ENCODE data around the gene CACNA2D3. TPM values are rescaled to one million over a fixed set of nuclear protein-coding genes. Genes with fewer than 3 reads are reported as not detected.

The CACNA2D3 gene
- polyA plus RNA-seq, 3 donors, result 1.2 to 1.9 (median 1.7) TPM

DNA sequence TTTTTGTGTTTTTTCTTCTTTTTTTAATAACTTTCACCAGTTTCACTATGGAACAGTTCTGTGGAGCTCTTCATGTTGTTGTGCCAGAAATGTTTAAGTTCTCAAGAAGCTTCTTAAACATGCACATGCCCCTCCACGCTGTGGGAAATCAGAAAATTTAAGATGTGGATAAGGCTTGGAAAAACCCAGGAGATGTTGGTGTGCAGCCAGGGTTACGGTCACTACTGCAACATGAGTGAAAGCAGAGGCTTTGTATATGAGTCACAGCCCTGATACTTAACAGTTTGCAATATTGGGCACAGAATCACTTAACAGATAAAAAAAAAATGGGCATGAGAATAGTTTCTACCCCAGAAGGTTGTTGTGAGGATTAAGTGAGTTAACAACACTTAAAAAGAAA, 405.6 kb downstream of the CACNA2D3 start:
- DNase-seq (ENCODE audit: extremely low read depth in 1 of 11, low read depth in 9 of 11, low spot score in 4 of 11), result no peak

DNA sequence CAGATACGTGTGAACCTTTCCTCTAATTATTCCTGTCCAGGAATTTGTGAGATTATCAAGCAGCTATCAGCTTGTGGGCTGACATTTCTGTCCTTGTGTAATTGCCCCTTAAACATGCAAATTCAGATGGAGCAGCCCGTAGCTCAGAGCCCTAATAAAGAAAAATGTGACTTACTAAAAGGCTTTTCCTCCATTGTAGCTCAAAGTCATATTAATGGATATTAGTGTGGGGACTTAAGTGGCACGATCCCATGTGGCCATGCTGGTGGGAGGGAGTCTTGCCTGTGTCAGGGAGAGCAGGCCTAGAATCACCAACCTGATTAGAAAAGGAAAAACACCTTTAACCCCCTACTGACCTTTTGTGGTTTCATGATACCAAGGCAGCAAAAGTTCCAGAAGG, 406.3 kb downstream of the CACNA2D3 start:
- no peak for DNase-seq (ENCODE audit: extremely low read depth in 1 of 11, low read depth in 9 of 11, low spot score in 4 of 11)

DNA sequence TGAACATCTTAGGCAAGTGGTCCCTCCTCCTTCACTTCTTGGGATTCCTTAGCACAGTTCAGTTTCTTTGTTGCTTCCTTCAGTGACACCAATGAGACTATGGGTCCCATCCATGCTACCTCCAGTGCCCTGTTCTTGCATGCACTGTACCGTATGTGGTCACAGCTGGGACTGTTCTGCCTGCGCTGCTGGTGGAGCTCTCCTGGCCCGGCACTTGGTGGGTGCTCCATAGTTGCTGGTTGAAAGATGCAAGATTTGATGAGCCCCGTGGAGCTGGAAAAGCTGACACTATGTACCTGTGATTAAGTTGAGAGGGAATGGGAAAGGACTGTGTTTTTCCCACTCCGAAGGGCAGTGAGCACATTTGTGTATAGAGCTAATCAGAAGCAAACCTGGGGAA, 407.7 kb downstream of the CACNA2D3 start:
- DNase-seq (ENCODE audit: extremely low read depth in 1 of 11, low read depth in 9 of 11, low spot score in 4 of 11), result no peak

DNA sequence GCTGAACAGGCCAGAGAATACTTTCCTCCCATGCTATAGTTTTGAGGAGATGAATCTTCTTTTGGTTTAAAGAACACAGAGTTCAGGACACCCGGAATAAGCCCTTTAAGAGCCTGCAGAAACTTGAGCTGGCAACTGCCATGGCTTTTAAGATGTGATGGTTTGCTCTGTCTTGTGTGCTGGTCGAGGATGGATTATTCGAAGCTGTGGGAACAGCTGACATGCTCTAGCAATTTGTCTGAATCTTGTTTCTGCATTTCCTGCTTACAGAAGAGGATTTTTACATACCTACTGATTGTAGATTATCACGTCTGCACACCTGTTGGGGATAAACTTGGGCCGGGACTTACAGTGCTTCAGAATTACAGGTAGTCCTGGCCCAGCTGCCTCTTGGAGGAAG, 408.6 kb downstream of the CACNA2D3 start:
- DNase-seq (ENCODE audit: extremely low read depth in 1 of 11, low read depth in 9 of 11, low spot score in 4 of 11), result no peak

DNA sequence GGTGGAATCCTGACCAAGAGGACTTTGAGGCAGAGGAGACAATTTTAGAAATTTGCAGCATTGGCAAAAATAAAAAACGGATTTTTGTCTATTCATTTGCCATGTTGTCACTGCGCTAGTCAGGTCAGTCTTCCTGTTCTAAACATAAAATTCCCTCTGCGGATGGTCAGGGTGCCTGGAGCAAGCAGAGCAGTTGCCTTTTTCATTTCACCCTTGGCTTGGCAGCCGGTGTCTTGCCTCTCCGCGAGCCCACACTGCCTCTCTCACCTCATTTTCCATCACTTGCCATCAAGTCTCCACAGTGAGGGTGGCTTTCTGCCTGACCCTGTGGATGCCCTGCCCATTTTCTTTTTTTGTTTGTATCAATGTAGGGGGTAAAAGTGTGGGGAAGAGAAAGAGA, 409.4 kb downstream of the CACNA2D3 start:
- DNase-seq (ENCODE audit: extremely low read depth in 1 of 11, low read depth in 9 of 11, low spot score in 4 of 11), result no peak

DNA sequence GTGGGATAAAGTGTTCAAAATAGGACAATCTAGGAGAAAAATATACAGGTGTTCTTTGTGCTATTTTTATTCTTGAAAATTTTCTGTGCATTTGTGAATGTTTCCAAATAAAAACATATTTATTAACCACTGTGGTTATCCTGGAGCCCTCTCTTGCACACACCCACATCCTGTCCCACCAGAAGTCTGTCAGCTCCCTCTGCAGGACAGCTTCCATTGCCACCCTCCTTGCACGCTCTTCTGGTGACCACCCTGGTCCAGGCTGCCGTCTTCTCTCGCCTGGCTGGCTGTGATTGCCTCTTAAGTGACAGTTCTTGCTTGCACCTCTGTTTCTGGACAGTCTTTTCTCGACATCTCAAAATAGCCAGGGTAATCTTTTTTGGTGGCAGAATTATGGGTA, 411.5 kb downstream of the CACNA2D3 start:
- no peak for DNase-seq (ENCODE audit: extremely low read depth in 1 of 11, low read depth in 9 of 11, low spot score in 4 of 11)

DNA sequence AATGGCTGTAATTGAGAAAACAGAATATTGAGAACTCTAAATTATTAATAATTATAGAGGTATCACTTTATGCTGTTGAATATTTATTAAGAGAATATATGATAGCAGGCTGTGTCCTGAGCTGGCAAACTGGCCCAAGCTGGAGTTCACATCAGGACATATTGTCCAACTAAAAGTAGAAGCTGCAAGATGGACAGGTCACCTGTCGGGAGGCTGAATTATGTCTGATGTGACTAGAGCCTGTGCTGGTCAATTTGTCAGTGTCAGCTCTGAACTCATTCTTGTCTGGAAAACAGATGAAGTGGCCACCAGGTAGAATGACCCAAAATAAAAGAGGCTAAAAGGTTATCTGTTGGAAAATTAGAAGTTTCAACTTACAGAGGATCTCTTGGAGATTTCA, 413.3 kb downstream of the CACNA2D3 start:
- no peak for DNase-seq (ENCODE audit: extremely low read depth in 1 of 11, low read depth in 9 of 11, low spot score in 4 of 11)

DNA sequence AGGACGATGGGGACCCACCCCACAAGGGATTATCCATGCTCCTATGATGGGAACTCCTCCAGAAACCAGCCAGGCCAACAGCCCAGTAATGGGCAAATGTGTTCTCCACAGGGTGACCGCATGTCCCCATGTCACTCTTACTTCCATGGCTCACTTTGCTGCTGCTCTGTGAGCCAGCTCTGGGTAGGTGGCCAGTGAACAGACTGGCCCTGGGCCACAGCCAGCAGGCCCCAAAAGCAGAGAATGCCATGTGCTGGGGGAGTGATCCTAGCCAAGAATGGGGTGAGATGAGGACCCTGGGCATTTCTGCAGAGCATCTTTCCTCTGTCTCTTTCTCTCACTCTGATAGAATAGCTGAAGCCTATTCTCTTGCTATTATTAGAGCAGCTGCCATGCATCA, 414.1 kb downstream of the CACNA2D3 start:
- no peak for DNase-seq (ENCODE audit: extremely low read depth in 1 of 11, low read depth in 9 of 11, low spot score in 4 of 11)

DNA sequence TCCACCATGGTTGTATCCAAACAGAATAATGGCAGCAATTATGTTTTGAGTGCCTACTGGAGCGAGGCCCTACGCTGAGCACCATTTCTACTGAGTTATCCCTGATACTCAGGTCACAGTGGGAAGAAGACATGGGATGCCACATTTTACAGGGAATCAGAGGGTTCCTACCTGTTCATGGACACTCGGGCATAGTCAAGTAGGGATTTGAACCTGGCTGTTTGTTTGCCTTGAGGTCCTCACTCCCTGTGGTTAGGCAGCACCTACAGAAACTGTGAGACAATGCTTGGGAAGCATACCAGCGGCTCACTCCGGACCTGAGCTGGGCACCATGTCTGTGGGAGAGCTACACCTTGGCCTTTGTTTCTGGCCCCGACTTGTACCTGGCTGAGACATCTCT, 415.2 kb downstream of the CACNA2D3 start:
- DNase-seq (ENCODE audit: extremely low read depth in 1 of 11, low read depth in 9 of 11, low spot score in 4 of 11), result no peak

DNA sequence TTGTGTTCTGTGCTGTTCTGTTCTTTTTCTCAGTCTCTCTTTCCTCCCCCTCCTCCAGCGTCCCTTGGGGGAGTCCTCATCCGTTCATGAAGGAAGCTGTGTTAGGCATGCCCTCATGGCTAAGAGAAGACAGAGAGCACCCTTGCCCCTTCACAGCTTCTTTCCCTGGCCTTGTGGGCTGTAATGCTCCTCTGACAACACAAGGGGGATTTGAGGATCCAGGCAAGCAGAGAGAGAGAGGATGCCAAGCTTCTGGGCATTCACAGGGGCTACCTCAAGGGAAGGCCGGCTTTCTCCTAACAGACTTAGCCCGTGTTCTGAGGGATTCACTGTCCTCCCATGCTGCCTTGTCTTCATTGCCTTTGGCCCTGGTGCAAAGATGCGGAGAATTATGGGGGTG, 416.0 kb downstream of the CACNA2D3 start:
- DNase-seq (ENCODE audit: extremely low read depth in 1 of 11, low read depth in 9 of 11, low spot score in 4 of 11), result no peak

DNA sequence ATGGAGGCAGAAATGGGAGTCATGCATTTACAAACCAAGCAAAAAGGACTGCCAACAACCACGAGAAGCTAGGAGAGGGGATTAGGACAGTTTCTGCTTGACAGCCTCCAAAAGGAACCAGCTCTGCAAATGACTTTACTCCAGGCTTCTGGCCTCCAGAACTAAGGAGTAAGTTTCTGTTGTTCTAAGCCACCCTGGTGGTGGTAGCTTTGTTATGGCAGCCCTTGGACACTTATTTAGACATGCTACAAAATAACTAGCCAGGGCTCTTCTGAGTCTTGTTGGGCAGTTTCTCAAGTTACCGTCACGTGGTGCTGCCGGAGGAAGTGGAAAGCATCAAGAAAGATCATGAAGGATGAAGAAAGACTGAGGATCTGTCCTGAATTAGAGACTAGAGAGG, 419.0 kb downstream of the CACNA2D3 start:
- no peak for DNase-seq (ENCODE audit: extremely low read depth in 1 of 11, low read depth in 9 of 11, low spot score in 4 of 11)

DNA sequence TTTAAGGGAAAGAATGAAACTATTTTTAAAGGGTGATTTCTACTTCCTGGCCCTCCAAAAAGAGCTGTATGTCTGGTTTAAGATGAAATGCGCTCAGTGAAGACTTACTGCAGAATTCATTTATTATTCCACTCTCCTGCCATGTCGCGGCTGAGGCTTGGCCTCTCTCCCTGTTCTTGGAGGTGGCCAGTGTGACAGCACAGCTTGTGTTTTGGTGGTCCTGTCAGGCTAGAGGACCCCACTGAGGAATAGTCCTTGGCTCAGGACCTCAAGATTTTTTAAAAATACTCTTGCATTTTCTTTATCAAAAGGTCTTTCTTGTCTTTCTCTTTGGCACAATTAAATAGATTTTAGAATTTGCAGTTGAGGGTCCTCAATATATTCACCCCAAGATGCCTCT, 421.1 kb downstream of the CACNA2D3 start:
- no peak for DNase-seq (ENCODE audit: extremely low read depth in 1 of 11, low read depth in 9 of 11, low spot score in 4 of 11)

DNA sequence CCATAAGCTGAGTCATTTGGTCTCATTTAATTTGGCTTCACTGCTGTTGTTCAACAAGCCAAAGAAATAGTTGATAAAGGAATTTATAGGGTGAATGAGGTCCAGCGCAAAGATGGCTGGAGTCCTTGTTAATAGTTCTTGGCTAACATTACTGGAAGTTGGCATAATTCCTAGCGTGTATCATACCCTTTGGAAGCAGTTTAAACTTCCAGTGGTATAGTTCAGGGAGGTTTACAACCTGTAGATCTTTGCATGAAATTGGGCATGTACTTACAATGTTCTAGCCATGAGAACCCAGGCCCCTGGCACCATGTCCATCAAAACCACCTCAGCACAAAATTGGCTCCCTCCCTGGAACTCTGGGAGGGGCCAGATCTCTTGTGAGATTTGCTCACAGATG, 424.7 kb downstream of the CACNA2D3 start:
- no peak for DNase-seq (ENCODE audit: extremely low read depth in 1 of 11, low read depth in 9 of 11, low spot score in 4 of 11)

DNA sequence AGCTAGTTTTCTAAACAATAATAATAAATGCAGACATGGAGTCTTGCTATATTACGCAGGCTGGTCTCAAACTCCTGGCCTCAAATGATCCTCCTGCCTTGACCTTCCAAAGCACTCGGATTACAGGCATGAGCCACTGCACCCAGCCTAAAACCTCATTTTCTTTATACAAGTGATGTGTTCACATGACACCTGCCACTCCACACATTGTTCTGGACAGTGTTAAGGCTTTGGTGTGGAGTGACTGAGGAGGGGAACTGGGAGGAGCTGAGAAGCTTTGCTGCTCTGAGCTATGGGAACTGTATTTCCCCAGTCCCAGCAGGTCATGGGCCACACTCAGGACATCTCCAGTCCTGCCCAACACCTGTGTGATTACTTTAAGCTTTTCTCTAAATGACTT, 425.5 kb downstream of the CACNA2D3 start:
- DNase-seq (ENCODE audit: extremely low read depth in 1 of 11, low read depth in 9 of 11, low spot score in 4 of 11), result no peak

DNA sequence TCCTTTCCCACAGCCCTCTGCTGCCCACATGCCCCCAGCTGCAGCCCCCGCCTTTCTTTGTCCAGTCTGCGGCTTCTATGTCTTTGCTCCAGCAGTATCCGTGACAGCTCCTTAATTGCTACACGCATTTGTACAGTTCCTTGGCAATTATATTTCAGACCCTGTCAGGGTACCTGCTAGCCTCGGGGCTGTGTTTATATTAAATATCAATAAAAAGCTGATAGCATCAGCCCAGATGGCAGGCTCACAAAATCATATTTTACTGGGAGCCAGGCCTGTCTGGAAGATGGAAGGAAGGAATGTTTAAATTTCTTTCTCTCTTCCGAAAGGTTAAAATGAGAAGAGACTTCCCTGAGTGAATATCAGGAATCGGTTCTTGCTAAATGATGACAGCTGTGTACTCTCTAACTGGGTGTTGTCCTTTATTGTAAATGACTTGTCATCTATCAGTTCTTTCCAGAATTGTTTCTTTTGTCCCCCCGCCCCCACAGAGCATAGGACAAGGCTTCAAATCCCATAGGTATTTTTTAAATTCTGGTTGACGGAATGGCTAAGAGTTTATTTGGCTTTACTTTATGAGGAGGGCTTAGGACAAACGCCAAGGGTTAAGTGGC, 427.4 kb downstream of the CACNA2D3 start:
- no peak for DNase-seq (ENCODE audit: extremely low read depth in 1 of 11, low read depth in 9 of 11, low spot score in 4 of 11)

DNA sequence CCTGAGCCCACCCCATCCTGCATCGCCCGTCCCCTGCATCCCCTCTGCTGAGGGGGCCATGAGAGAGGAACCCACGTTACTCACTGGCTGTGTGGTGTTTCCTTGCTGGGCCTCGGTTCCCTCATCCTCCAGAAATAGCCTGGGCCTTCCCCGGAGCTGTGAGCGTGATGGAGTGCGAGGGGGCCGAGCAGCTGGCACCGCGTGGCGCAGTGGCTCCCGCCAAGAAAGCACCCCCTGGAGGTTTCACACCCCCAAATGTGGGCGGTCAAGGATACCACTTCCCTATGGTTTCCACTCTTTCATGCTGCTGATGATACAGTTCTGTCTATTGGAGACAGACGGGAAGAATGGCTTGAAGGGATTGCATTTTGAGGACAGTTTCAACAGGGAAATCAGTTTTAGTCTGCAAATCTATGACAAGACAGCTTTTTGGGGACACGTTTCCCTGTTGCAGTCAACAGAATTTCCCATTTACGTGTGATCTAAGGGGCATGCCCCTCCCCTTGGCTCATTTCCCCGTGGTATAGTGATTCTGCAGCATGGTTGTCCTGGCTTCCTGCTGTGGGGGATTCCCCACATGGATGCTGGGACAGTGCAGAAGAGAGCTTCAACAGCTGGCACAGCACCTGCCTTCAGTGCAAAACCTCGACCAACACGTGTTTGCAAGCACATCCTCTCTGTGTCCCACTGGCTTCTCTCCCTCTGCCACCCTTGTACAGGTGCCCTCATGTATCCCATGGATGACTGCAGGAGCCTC, 428.0 kb downstream of the CACNA2D3 start:
- no peak for DNase-seq (ENCODE audit: extremely low read depth in 1 of 11, low read depth in 9 of 11, low spot score in 4 of 11)

DNA sequence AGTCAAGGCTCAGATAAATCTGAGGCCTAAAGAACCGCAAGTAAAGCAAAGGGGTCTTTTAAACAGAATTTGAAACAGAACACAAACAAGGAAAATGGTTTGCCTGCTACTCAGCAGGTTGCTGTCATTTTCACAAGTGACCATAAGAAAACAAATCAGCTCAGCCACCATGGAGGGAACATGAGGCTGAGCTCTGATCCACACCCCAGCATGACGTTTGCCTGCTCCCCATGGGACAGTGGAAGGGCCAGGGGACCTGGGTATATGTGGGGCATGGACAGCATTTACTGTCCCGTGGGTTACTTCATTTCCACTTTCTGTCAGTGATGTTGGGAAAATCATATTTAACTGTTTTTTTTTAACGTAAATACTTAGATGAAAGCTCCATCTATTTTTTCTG, 434.3 kb downstream of the CACNA2D3 start:
- DNase-seq (ENCODE audit: extremely low read depth in 1 of 11, low read depth in 9 of 11, low spot score in 4 of 11), result no peak

DNA sequence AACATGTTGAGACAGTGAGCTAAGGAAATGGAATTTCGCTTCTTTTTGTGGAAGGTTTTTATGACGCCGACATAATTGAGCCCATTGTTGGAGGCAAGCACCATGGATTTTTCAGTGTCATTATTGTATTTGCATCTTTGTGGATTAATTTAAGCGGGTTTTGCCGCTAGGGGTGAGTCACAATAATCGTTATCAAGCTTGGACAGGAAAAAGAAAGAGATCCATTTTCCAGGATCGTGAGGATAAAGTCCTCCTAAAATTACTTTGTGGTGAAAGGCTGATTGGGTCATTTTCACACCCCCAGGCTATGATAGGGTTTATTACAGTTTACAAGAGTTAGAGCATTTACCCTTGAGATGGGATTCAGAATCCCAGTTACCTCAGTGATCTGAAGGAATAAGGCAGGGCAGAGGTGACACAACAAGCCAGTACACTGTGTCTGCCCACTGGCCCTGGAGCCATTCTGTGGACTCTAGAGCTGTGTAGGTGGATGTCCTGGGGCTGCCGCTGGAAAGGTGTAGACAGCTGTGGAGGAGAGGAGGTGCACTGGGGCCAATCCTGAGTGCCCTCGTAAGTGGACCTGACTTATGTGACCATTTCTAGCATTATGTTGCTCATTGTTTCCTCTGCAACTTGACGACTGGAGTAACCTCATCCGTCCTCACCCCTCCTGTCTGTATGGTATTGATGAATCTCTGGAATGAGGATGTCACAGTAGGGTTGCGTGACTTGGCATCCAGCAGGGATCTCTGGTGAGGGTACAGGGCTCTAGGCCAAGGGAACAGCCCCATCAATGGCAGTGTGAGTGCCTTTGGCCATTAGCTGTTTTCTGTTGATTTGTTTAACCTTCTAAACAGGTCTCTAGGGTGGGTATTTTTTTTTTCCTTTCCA, 435.4 kb downstream of the CACNA2D3 start:
- no peak for DNase-seq (ENCODE audit: extremely low read depth in 1 of 11, low read depth in 9 of 11, low spot score in 4 of 11)

DNA sequence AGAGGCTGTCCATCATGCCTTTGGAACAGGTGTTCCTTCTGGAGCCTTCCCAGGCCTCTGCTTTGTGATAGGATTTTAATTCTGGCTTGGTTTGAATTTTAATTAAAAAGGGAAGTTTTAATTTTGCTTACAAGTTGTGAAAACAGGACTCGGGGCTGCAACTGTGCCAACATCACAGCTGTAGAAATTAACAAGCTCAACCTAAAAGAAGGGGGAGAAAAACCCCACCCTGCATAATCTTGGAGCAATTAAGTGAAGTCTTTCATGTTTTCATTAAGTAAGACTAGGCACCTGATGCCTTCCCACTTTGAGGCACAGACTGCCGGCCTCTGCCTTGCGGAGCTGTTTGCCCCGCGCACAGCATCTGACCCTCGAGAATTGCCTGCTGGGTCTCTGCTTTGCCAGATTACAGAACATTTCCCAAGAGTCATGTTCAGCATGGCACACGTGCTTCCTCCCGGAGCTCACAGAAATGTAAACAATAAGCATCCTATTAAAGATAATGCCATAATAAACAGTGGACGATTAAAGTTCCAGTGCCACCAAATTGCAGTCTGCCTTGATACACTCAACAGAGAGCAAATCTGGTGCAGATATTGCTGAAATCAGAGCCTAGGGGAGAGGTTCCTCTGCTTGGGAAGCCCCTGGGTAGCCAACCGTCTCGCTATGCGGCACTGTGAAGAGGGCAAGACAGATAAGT, 441.3 kb downstream of the CACNA2D3 start:
- DNase-seq (ENCODE audit: extremely low read depth in 1 of 11, low read depth in 9 of 11, low spot score in 4 of 11), result no peak

Data from renal cortex interstitium (tissue), 11 donors.